Endometrium (tissue), 2 donors: Measurements from ENCODE around the gene SETD2.
"Not testable (repeated sequence)": the region's sequence is repeated elsewhere in the genome, so short reads cannot be mapped to it uniquely, and the experiment has no call there.

ENCODE experiments used
- FAIRE-seq: peaks from 2 replicates; lab custom pipeline; 2012; peaks lifted over from hg19 to GRCh38; lab: Jason Lieb, UNC
- donor health status: control.
- donor health status: control.

Gene SETD2, protein sequence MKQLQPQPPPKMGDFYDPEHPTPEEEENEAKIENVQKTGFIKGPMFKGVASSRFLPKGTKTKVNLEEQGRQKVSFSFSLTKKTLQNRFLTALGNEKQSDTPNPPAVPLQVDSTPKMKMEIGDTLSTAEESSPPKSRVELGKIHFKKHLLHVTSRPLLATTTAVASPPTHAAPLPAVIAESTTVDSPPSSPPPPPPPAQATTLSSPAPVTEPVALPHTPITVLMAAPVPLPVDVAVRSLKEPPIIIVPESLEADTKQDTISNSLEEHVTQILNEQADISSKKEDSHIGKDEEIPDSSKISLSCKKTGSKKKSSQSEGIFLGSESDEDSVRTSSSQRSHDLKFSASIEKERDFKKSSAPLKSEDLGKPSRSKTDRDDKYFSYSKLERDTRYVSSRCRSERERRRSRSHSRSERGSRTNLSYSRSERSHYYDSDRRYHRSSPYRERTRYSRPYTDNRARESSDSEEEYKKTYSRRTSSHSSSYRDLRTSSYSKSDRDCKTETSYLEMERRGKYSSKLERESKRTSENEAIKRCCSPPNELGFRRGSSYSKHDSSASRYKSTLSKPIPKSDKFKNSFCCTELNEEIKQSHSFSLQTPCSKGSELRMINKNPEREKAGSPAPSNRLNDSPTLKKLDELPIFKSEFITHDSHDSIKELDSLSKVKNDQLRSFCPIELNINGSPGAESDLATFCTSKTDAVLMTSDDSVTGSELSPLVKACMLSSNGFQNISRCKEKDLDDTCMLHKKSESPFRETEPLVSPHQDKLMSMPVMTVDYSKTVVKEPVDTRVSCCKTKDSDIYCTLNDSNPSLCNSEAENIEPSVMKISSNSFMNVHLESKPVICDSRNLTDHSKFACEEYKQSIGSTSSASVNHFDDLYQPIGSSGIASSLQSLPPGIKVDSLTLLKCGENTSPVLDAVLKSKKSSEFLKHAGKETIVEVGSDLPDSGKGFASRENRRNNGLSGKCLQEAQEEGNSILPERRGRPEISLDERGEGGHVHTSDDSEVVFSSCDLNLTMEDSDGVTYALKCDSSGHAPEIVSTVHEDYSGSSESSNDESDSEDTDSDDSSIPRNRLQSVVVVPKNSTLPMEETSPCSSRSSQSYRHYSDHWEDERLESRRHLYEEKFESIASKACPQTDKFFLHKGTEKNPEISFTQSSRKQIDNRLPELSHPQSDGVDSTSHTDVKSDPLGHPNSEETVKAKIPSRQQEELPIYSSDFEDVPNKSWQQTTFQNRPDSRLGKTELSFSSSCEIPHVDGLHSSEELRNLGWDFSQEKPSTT (N-terminal part only)

DNA sequence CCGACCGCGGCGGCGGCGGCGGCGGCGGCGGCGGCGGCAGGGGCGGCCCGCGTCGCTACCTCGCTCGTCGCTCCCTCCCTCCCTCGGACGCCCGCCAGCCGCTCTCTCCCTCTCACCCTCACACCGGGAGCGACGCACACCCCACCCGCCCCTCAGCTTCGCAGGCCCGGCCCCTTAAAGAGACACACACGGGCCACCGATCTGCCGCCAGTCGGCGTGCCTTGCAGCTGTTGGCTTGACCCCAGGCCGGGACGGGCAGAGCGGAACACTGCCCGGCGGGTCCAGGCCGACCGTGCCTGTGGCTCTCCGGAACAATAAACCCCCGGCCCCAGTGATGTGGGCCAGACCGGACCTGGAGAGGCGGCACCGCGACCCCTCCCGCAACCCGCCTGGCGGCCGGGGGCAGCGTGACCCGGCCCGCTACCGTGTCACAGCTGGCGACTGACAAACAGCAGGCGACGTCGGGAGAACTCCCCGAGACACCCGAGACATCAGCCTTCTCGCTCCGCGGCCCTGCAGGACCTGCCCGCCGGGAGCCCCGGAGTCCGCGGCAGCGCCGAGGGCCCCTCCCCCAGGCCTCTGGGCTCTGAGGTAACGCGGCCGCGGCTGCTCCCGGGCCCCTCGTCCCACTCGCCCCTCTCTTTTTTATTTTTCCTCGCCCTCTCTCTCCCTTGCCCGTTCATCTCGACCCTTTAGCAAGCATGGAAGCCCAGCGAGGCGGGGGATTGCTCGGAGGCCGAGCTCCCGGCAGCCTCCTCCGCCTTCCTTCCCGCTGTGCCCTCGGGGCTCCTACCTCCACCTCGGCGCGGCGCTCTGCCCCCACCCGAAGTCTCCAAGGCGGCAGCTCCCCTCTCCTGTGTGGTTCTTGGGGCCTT lies at the start of gene SETD2:
Gene SETD2, minus strand, starts transcription at position 107 of the 875 bp plus-strand sequence. CDS start 189 bp downstream, outside the sequence.
- no peak for FAIRE-seq

DNA sequence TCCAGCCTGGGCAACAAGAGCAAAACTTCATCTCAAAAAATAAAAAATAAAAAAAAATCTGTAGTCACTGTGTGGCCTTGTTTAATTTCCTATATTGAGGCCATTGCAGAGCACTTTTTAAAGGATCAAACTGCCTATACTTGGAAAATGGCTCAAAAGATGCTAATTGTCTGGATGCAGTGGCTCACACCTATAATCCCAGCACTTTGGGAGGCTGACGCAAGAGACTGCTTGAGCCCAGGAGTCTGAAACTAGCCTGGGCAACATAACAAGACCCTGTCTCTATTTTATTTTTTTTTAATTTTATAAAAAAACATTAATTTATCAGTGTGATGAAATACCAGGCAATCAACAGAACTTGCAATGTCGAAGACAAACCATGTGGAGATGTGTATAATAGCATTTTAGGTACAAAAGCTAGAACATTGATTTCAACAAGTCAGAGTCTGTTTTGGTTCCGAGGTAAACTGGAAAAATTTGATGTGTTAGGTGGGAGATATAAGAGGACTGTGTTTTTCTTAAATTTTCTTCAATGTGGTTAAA lies 47.0 kb upstream of the SETD2 start:
- no peak for FAIRE-seq

DNA sequence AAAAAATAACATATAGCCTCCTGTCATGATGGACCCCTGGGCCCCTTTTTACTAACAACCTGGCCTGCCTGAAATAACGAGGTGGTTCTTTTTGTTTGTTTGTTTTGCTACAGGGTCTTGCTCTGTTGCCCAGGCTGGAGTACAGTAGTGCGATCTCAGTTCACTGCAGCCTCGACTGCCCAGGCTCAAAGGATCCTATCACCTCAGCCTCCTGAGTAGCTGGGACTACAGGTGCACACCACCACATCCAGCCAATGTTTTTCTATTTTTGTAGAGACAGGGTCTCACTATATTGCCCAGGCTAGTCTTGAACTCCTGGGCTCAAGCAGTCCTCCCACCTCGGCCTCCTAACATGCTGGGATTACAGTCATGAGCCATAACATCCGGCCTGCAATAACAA lies 42.1 kb upstream of the SETD2 start:
- FAIRE-seq: not testable (repeated sequence)

DNA sequence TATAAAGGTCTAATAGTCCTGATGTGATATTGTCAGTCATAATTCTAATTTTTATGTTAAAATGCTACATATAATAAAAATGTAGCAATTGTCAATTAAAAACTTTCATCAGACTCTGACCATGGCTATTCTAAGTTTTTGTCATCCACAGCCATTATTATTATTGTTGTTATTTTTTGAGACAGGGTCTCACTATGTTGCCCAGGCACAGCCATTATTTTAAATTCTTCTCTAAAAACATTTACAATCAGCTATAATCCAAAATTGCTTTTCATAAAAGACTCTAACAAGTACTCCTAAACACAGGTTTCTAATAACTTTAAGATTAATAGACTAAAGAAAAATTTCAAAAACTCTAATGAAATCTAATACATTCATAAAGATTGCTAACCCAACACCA lies 41.0 kb upstream of the SETD2 start:
- FAIRE-seq: no peak

DNA sequence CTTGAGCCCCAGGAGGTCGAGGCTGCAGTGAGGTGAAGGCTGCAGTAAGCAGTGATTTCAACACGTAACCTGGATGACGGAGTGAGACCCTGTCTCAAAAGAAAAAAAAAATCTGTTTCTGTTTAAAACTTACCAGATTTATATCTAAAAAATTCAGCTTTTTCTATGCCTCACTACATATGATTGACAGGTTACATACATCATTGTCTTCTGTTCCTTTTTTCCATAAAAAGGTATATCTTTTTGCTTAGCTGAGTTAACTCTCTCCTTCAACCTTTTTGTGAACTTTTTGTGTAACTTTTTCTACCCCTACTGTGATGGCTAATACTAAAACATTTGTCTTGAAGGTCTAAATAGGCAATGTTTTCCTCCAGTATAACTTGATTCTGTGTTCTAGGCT lies 38.6 kb upstream of the SETD2 start:
- FAIRE-seq: no peak

DNA sequence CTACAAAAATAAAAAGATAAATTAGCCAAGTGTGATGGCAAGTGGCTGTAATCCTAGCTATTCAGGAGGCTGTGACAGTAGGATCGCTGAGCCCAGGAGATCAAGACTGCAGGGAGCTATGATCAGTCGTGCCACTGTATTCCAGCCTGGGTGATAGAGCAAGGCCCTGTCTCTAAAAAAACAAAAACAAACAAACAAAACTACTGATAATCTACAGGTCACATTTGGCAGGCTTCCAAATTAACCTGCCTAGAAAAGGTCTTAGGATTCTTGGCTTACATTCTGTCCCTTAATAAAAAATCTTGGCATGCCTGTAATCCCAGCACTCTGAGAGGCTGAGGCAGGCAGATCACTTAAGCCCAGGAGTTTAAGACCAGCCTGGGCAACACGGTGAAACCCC lies 33.4 kb upstream of the SETD2 start:
- FAIRE-seq: no peak

DNA sequence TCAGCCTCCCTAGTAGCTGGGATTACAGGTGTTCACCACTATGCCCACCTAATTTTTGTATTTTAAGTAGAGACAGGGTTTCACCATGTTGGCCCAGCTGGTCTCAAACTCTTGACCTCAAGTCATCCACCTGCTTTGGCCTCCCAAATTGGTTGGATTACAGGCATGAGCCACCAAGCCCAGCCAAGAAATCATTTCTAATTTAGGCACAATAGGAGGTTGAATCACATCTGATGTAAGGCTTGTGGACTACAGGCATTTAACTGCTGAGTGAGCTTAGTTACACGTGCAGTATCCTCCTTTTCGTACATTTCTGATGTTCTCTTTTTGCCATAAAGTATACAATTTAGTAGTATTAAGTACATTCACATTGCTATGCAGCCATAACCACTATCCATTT lies 31.1 kb upstream of the SETD2 start:
- FAIRE-seq: no peak

DNA sequence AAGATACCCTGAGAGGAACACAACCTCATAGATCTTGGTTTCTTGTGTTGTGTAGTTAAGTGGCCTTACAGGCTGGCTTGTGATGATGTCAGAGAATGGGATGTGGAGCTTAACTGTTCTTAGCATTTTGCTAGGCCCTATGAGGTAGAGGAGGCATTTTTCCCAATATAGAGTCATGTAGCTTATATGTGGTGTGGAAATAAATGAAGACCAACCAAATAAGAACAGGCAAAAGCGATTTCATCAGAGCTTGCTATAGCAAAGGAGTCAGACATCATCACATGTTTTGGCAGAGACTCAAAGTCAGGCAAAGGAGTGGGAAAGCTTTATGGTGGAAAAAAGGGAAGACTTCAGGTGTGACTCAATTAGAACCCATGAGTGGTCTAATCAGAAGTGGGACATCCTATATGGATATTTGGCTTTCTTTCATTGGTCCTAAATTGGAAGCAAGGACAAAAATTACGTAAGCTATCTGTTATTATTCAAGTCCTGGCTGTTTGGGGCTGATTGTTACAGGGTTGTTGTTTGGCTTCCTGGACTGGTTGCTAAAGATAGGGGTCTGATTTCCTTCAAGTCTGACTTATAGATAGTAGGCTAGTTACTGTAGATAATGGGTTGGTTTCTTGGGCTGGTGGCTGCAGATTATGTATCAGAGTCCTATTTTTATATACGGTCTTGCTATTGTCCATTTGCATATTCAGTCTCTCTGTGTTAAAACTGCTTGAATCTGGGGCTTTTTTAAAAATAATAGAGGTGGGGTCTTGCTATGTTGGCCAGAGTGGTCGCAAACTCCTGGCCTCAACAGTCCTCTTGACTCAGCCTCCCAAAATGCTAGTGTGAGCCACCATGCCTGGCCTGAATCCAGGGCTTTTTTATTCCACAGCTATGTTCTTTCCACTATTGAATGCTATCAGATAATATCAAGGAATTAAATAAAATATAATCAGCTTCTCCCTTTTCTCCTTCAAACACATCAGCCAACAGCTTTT lies 30.3 kb upstream of the SETD2 start:
- FAIRE-seq: no peak

DNA sequence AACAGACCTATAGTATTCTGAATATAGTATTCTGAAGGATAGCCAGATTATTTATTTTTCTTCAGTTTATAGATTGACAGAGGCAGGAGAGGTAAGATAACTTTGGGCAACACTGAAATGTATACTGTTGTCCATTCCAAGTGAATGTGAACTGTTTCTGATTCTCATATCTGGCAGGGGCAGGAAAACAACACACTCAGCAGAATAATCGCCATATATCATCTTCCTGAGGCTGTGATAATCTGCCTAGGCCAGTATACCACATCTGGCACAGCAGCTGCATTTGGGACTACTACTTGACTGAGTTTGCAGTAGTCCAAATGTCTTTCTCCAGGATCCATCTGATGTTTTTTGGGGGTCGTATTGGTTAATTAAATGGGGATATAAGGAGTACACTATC lies 22.4 kb upstream of the SETD2 start:
- no peak for FAIRE-seq

DNA sequence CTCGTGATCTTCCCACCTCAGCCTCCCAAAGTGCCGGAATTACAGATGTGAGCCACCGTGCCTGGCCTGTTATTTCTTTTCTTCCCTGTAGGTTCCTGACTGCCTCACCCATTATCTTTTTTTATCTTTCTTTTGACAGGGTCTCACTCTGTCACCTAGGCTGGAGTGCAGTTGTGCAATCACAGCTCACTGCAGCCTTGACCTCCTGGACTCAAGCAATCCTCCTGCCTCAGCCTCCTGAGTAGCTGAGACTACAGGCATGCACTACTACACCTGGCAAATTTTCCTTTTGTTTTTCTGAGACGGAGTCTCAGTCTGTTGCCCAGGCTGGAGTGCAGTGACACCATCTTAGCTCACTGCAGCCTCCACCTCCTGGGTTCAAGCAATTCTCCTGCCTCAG lies 17.8 kb upstream of the SETD2 start:
- not testable (repeated sequence) for FAIRE-seq

DNA sequence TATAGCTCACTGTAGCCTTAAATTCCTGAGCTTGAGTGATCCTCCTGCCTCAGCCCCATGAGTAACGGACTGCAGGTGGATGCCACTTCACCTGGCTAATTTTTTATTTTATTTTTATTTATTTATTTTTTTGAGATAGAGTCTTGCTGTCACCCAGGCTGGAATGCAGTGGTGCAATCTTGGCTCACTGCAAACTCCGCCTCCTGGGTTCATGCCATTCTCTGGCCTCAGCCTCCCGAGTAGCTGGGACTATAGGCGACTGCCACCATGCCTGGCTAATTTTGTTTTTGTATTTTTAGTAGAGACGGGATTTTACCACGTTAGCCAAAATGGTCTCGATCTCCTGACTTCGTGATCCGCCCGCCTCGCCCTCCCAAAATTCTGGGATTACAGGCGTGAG lies 16.1 kb upstream of the SETD2 start:
- not testable (repeated sequence) for FAIRE-seq

DNA sequence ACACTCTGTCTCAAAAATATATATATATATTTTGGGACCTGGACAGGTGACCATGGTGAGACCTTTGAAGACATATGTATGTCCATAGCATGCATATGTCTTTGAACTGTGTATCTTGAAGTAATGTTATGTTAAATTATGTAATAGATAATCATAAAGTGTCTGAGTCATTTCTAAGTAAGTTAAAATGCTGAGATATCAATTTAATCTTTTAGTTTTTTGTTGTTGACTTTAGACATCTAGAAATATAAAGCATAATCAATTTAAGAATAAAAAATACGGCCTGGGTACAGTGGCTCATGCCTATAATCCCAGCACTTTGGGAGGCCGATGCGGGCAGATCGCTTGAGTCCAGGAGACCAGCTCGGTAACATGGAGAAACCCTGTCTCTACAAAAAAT lies 12.7 kb upstream of the SETD2 start:
- no peak for FAIRE-seq

DNA sequence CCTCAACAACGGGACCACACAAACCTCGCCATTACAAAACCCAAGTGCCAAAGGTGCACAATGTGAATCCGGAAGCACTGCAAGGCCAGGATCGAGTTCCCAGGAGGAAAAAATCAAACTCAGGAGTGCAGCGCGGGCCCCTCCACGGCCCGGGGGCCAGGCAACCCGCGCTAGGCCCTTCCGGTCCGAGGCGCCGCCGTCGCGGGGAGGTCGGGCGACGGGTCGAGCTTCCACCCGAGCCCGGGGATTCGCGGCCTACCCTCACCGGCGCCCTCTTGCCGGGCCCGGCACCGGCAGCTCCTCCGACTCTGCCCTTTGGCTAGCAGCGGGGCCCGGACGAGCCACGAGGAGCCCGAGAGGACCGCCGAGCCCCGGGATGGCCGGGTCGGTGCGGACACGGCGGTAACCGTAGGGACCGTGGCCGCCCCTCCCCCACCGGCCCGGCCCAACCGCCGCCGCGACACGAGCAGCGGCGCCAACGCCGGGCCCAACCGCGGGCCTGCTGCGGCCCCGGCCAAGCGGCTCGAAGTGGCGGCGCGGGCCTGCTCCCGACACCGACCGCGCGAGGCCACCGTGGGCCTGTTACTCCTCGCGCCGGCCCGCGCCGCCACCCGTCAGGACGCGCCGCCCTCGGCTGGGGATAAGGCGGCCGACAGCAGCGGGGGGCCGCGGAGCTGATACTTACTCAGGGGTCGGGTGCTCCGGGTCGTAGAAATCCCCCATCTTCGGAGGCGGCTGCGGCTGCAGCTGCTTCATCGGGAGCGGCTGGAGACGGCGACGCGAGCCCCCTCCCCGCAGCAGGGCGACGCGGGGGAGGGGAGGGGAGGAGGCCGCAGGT lies 525 bp downstream of the SETD2 start:
- FAIRE-seq: no peak

DNA sequence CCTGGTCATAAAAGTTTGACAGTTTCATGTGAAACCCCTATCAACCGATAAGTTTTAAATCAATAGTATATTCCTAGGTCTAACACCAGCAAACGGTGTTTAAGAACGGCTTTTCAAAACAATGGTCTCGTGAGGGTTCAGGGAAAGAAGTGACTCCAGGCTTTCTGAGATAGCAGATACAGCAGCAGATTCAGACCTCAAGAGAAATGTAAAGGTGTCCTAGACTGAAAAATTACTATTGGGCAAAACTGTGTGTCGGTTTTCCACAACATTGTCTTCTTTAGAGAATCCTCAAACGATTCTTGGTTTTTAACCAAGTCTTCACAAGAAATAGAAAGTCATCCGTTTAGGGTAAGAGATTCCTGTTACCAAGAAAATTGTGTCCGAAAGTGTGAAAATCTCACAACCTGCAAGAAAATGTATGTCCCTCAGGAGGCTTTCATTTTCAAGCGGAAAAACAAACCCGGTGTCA lies 1.2 kb downstream of the SETD2 start:
- no peak for FAIRE-seq

DNA sequence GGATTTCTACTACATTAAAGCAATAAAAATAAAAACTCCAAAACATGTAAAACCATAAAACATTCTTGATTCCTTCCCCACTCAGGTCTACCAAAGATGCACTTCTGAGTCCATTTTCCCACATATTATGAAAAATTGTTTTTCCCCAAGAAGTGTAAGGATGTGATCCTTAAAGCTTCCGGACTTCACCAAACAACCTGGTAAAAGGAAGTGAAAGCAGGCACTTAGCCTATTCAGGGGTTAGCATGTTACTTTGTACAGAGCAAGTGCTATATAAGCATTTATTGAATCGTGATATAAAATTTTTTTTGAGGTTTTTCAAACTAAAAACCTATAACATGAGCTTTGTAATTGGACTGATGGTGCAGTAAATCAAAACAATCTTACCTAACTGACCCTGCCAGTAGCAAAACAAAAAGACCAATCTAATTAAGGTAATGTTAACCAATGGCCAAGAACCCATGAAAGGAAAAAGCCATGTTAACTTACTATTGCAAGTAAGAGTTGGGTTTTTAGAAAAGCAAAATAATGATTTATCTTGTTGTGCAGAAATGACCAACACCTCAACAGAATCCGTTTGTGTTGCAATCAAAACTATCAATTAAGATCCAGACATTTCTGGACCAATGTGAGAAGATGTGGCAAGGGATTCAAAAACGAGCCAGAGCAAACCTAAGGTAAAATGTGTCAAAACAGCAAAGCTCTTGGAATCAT lies 1.8 kb downstream of the SETD2 start:
- no peak for FAIRE-seq

DNA sequence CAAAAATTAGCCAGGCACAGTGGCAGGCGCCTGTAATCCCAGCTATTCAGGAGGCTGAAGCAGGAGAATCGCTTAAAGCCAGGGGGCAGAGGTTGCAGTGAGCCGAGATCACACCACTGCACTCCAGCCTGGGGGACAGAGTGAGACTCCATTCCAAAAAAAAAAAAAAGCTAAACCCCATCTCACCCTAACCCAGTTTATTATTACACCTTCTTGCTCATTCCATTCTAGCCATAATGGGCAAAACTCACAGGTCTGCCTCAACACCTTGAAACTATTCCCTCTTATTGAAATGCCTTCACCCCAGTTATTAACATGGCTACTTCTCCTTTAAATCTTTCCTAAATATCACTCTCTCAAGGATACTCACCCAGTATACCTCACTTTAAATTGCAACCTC lies 4.1 kb downstream of the SETD2 start:
- no peak for FAIRE-seq

DNA sequence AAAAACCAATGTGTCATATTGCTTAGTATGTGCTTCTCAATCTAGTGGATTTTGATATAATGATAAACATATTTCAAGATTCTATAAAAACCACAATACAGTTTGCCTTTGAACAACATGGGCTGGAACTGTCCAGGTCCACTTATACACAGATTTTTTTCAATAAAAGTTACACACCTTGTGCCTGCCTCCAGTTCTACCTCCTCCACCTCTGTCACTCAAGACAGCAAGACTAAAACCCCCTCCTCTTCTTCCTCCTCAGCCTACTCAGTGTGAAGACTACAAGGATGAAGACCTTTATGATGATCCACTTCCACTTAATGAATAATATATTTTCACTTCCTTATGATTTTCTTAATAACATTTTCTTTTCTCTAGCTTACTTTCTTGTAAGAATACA lies 5.7 kb downstream of the SETD2 start:
- FAIRE-seq: no peak

DNA sequence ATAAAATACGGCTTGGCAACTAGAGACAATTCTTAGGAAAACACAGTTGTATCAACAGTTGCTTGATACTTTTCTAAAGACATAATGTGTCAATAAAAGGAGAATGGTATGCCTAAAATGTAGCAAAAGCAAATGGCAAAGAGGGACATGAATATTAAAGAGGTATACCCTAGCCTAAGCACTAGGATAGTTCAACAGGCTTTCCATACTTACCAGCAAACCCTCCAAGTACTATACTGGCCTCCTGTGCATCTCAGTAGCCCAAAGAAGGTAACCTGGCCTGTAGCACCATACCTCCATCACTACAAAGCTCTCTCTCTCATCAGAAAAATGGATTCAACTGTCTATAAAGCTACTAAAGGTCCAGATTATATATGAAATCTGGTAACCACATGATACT lies 7.5 kb downstream of the SETD2 start:
- no peak for FAIRE-seq
